GM19397 (cell line): ENCODE measurements around the gene SYT15.
A peak's percentile ranks its signal among the peaks of the same experiment; 100 is the strongest.
"Not testable (repeated sequence)": the region's sequence is repeated elsewhere in the genome, so short reads cannot be mapped to it uniquely, and the experiment has no call there.

ENCODE experiments used
- ATAC-seq: cut with Tn5 transposase; IDR thresholded peaks from one replicate; pipeline ENCODE4 v1.9.1; 2021; ENCODE audit warnings: mild to moderate bottlenecking, moderate library complexity; ENCODE audit not compliant: unreplicated experiment

Gene SYT15

GRCh38 chr10:46588221-46588620 lies 9.3 kb downstream of the SYT15 start:
- ATAC-seq = not testable (repeated sequence)

- ATAC-seq = not testable (repeated sequence)
Measured at GRCh38 chr10:46589589-46589988, 10.7 kb downstream of the SYT15 start.

GRCh38 chr10:46591053-46591452 lies 12.1 kb downstream of the SYT15 start:
- not testable (repeated sequence) for ATAC-seq

GRCh38 chr10:46593307-46593706 lies 14.4 kb downstream of the SYT15 start:
- not testable (repeated sequence) for ATAC-seq

- not testable (repeated sequence) for ATAC-seq
Measured at GRCh38 chr10:46594453-46595063, 15.6 kb downstream of the SYT15 start.

GRCh38 chr10:46596570-46596969 lies 17.6 kb downstream of the SYT15 start:
- not testable (repeated sequence) for ATAC-seq

GRCh38 chr10:46597616-46598246 lies 18.8 kb downstream of the SYT15 start:
- peak; percentile 81 for ATAC-seq

GRCh38 chr10:46600516-46600915 lies 21.6 kb downstream of the SYT15 start:
- not testable (repeated sequence) for ATAC-seq

- not testable (repeated sequence) for ATAC-seq
Measured at GRCh38 chr10:46615540-46615939, 36.6 kb downstream of the SYT15 start.

- ATAC-seq = not testable (repeated sequence)
Measured at GRCh38 chr10:46616227-46616626, 37.3 kb downstream of the SYT15 start.

- ATAC-seq = not testable (repeated sequence)
Measured at GRCh38 chr10:46617134-46617533, 38.2 kb downstream of the SYT15 start.

- ATAC-seq = not testable (repeated sequence)
Measured at GRCh38 chr10:46617913-46618312, 39.0 kb downstream of the SYT15 start.

GRCh38 chr10:46623899-46624654 lies 45.1 kb downstream of the SYT15 start:
- not testable (repeated sequence) for ATAC-seq

- not testable (repeated sequence) for ATAC-seq
Measured at GRCh38 chr10:46629805-46630204, 50.9 kb downstream of the SYT15 start.

GRCh38 chr10:46630816-46631215 lies 51.9 kb downstream of the SYT15 start:
- not testable (repeated sequence) for ATAC-seq

- not testable (repeated sequence) for ATAC-seq
Measured at GRCh38 chr10:46631683-46632082, 52.8 kb downstream of the SYT15 start.

GRCh38 chr10:46634698-46635097 lies 55.8 kb downstream of the SYT15 start:
- ATAC-seq = not testable (repeated sequence)

- peak; percentile 83 for ATAC-seq
Measured at GRCh38 chr10:46635364-46635959, 56.5 kb downstream of the SYT15 start.

GRCh38 chr10:46640005-46640404 lies 61.1 kb downstream of the SYT15 start:
- ATAC-seq = not testable (repeated sequence)
